ENCODE measurements around the gene CAMK2A.

- no peak for TF ChIP-seq CTCF (conservative IDR thresholded peaks at IDR 0.05 in 1 of 2, IDR thresholded peaks at IDR 0.05 in 1 of 2; ENCODE audit: low read depth in 1 of 2, low read length in 2 of 2)
- TF ChIP-seq EZH2 (IDR thresholded peaks at IDR 0.05; ENCODE audit: low read length, missing control alignments) = no peak
Observed at GRCh38 chr5:150270541-150271295, 18.9 kb downstream of the CAMK2A start.

Data from fibroblast of lung (primary cell).